PFSK-1 (cell line): ENCODE measurements around the gene KMT2C.

ENCODE experiments used
- REST ChIP-seq, 2 experiments: IDR thresholded peaks; 2 replicates each; pipeline versions ENCODE4 v1.6.1 to v1.8.0; 2011 to 2012; ENCODE audit warnings: low read depth in 2 of 2, low read length in 2 of 2, control low read depth in 1 of 2, inconsistent platforms in 1 of 2, mild to moderate bottlenecking in 1 of 2, moderate library complexity in 1 of 2; ENCODE audit not compliant: insufficient read depth in 1 of 2
- SIN3A ChIP-seq: IDR thresholded peaks from 2 replicates; pipeline ENCODE4 v1.6.1; 2012; ENCODE audit warnings: mild to moderate bottlenecking, low read length, moderate library complexity, borderline replicate concordance; ENCODE audit not compliant: insufficient read depth
- TAF1 ChIP-seq: IDR thresholded peaks from 2 replicates; pipeline ENCODE4 v1.6.1; 2012; ENCODE audit warnings: low read length, control low read depth, borderline replicate concordance; ENCODE audit not compliant: insufficient read depth

GRCh38 chr7:152443586-152443985, 7.8 kb upstream of the KMT2C start:
- TF ChIP-seq SIN3A = no peak
- TF ChIP-seq TAF1 = no peak
- no peak for TF ChIP-seq REST (IDR thresholded peaks at IDR 0.05; ENCODE audit: insufficient read depth in 1 of 2, low read depth in 2 of 2, low read length in 2 of 2)
